Adipocyte (in vitro differentiated cells): Measurements from ENCODE around the gene TTC19.

Experiments used
- DNase-seq: peaks from one replicate; pipeline ENCODE4 v3.0.0-alpha.2; 2015; ENCODE audit warnings: low read depth
- H3K27me3 ChIP-seq: replicated peaks from 2 replicates; pipeline ENCODE4 v1.7.0; 2013; ENCODE audit warnings: mild to moderate bottlenecking, low read length, moderate library complexity; ENCODE audit not compliant: control insufficient read depth, insufficient read depth
- H3K36me3 ChIP-seq: 2 replicates; pipeline ENCODE4 v1.7.0; 2013; ENCODE audit warnings: low read length, mild to moderate bottlenecking, moderate library complexity; ENCODE audit not compliant: control insufficient read depth, insufficient read depth, severe bottlenecking
- H3K4me1 ChIP-seq: 2 replicates; pipeline ENCODE4 v1.7.0; 2013; ENCODE audit warnings: mild to moderate bottlenecking, low read length, moderate library complexity; ENCODE audit not compliant: control insufficient read depth, insufficient read depth
- H3K4me3 ChIP-seq: 2 replicates; pipeline ENCODE4 v1.7.0; 2013; ENCODE audit warnings: mild to moderate bottlenecking, low read length, moderate library complexity
- H3K9ac ChIP-seq: 2 replicates; pipeline ENCODE4 v1.7.0; 2013; ENCODE audit warnings: mild to moderate bottlenecking, low read length, moderate library complexity
- H3K9me3 ChIP-seq: 2 replicates; pipeline ENCODE4 v1.7.0; 2013; ENCODE audit warnings: mild to moderate bottlenecking, low read length, moderate library complexity; ENCODE audit not compliant: control insufficient read depth

The TTC19 gene

GRCh38 chr17:15999141-15999973 lies at the start of gene TTC19, which contains the start of gene ZSWIM7:
TTC19 (plus strand) TSS chr17:15999824; CDS start chr17:15999849, 25 bp downstream.
ZSWIM7 (minus strand) TSS chr17:15999704; CDS start chr17:15999594, 110 bp downstream.
- H3K9ac ChIP-seq, result peak within 1 kb of the TSS; percentile 90
- peaks cover 14% of the 10 kb centered on the region for H3K4me1 ChIP-seq
- peak within 1 kb of the TSS; percentile 81 for H3K4me3 ChIP-seq
- H3K9me3 ChIP-seq, result peaks cover 6% of the 10 kb centered on the region
- peak; percentile 96 for DNase-seq
- H3K27me3 ChIP-seq, result no peaks in the 10 kb centered on the region
- H3K36me3 ChIP-seq, result peaks cover 32% of the 10 kb centered on the region

GRCh38 chr17:15951368-15952047 lies 48.1 kb upstream of the TTC19 start:
- DNase-seq, result no peak
- Histone ChIP-seq H3K4me1 (peaks cover 25% of the 10 kb centered on the region), H3K36me3 (no peaks in the 10 kb centered on the region)

GRCh38 chr17:15952048-15952532 lies 47.5 kb upstream of the TTC19 start:
- Histone ChIP-seq H3K36me3 (no peaks in the 10 kb centered on the region), H3K4me1 (peaks cover 19% of the 10 kb centered on the region), H3K4me3 (no peak overlapping the region), H3K27me3 (no peaks in the 10 kb centered on the region), H3K9ac (no peak overlapping the region), H3K9me3 (no peaks in the 10 kb centered on the region)
- DNase-seq, result no peak

More at GRCh38 chr17:15951368-15952047, 48.1 kb upstream of the TTC19 start:
- no peak overlapping the region for H3K9ac ChIP-seq
- no peaks in the 10 kb centered on the region for H3K27me3 ChIP-seq
- H3K4me3 ChIP-seq, result no peak overlapping the region
- no peaks in the 10 kb centered on the region for H3K9me3 ChIP-seq

GRCh38 chr17:15952916-15953790 lies 46.5 kb upstream of the TTC19 start:
- Histone ChIP-seq H3K27me3 (no peaks in the 10 kb centered on the region), H3K9ac (no peak overlapping the region), H3K4me3 (no peak overlapping the region), H3K4me1 (peaks cover 10% of the 10 kb centered on the region), H3K9me3 (no peaks in the 10 kb centered on the region), H3K36me3 (no peaks in the 10 kb centered on the region)
- no peak for DNase-seq

GRCh38 chr17:15954222-15954621 lies 45.4 kb upstream of the TTC19 start:
- H3K36me3 ChIP-seq, result no peaks in the 10 kb centered on the region
- no peaks in the 10 kb centered on the region for H3K9me3 ChIP-seq
- no peak overlapping the region for H3K9ac ChIP-seq
- no peak overlapping the region for H3K4me3 ChIP-seq
- peak; percentile 69 for DNase-seq
- no peaks in the 10 kb centered on the region for H3K27me3 ChIP-seq
- H3K4me1 ChIP-seq, result peaks cover 20% of the 10 kb centered on the region

- no peaks in the 10 kb centered on the region for H3K36me3 ChIP-seq
- H3K4me1 ChIP-seq, result peaks cover 25% of the 10 kb centered on the region
- H3K9me3 ChIP-seq, result no peaks in the 10 kb centered on the region
- DNase-seq, result no peak
- no peak overlapping the region for H3K9ac ChIP-seq
- H3K27me3 ChIP-seq, result no peaks in the 10 kb centered on the region
- no peak overlapping the region for H3K4me3 ChIP-seq
These were observed 43.7 kb upstream of the TTC19 start for GRCh38 chr17:15955793-15956541.

GRCh38 chr17:15957206-15957605 lies 42.4 kb upstream of the TTC19 start:
- Histone ChIP-seq H3K4me3 (no peak overlapping the region), H3K9me3 (no peaks in the 10 kb centered on the region), H3K27me3 (no peaks in the 10 kb centered on the region), H3K36me3 (no peaks in the 10 kb centered on the region), H3K4me1 (peaks cover 25% of the 10 kb centered on the region), H3K9ac (no peak overlapping the region)
- no peak for DNase-seq

- no peak for DNase-seq
- H3K4me1 ChIP-seq, result peaks cover 25% of the 10 kb centered on the region
- H3K4me3 ChIP-seq, result no peak overlapping the region
- no peak overlapping the region for H3K9ac ChIP-seq
- no peaks in the 10 kb centered on the region for H3K9me3 ChIP-seq
- no peaks in the 10 kb centered on the region for H3K36me3 ChIP-seq
- H3K27me3 ChIP-seq, result no peaks in the 10 kb centered on the region
These were observed 41.9 kb upstream of the TTC19 start for GRCh38 chr17:15957608-15958307.

GRCh38 chr17:15958484-15958854 lies 41.2 kb upstream of the TTC19 start:
- no peak for DNase-seq
- H3K9me3 ChIP-seq, result no peaks in the 10 kb centered on the region
- H3K4me1 ChIP-seq, result peaks cover 23% of the 10 kb centered on the region
- H3K9ac ChIP-seq, result peak overlapping the region; percentile 79
- no peaks in the 10 kb centered on the region for H3K27me3 ChIP-seq
- no peaks in the 10 kb centered on the region for H3K36me3 ChIP-seq
- H3K4me3 ChIP-seq, result peak overlapping the region; percentile 63

- Histone ChIP-seq H3K9ac (no peak overlapping the region), H3K9me3 (no peaks in the 10 kb centered on the region), H3K27me3 (no peaks in the 10 kb centered on the region), H3K4me1 (peaks cover 18% of the 10 kb centered on the region), H3K36me3 (no peaks in the 10 kb centered on the region), H3K4me3 (no peak overlapping the region)
- DNase-seq, result no peak
These were observed 35.9 kb upstream of the TTC19 start for GRCh38 chr17:15963670-15964110.
